SHP77 treated with DMSO at 0.1 percent for 48 hours (cell line): ENCODE data around the gene NSMCE1.

Experiments
- DNase-seq: peaks from one replicate; lab custom pipeline; 2025; lab: John Stamatoyannopoulos, UW

The NSMCE1 gene

DNA sequence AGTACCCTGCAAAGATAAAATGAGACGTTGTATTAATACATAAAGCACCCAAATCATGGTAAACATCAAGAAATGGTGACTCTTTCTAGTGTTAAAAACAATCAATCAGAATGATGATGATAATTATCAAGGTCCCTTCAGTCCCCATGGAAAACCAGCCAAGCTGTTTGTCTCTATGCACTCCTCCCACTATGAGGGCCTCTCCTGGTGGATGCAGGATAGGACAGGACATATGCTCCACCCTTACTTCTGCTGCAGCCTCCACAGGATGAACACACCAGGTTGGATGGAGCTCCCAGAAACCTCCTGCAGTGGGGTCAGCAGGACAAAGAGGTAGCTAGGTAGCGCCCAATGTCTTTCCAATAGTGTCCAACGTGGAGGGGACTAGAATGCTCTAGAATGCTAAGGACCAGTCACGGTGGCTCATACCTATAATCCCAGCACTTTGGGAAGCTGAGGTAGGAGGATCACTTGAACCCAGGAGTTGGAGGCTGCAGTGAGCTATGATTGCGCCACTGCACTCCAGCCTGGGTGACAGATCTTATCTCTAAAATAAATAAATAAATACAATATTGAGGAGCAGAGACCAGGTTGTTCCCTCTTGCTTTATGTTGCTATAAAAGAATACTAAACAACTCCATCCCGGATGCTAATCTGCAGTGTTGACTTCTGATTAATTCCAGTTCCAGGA, 75.1 kb downstream of the NSMCE1 start:
- DNase-seq, result no peak

- no peak for DNase-seq
Observed at GRCh38 chr16:27191352-27191924, 77.1 kb downstream of the NSMCE1 start.

- DNase-seq, result no peak
Observed at GRCh38 chr16:27190316-27190871, 78.2 kb downstream of the NSMCE1 start.

DNA sequence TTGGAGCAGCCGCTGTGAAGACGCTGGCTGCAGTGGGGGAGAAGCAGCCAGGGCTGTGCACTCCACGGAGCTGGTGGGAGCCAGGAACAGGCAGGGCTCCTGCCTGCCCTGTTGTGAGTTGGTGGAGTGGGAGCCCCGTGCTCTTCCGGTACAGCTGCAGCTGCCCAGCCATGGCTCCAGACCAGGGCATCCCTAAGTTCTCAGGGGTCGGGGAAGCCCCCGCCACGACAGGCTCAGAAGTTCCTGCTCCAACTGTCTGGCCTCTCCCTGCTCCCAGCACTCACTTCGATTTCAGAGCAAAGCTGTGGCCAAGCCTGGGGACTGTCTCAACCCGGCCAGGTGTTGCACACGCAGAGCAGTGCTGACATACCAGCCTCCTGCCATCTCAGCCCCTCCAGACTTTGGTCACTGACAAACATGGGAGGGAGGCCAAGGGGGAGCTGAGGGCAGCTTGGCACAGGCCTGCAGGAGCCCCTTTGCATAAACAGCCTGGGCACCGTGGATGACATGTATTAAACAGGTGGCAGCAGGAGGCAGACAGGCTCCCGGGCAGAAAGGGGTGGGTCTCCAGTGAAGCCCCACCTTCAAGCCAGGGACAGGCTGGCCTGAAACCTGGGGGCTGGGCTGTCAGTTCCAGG, 79.1 kb downstream of the NSMCE1 start:
- peak; percentile 31 for DNase-seq

DNA sequence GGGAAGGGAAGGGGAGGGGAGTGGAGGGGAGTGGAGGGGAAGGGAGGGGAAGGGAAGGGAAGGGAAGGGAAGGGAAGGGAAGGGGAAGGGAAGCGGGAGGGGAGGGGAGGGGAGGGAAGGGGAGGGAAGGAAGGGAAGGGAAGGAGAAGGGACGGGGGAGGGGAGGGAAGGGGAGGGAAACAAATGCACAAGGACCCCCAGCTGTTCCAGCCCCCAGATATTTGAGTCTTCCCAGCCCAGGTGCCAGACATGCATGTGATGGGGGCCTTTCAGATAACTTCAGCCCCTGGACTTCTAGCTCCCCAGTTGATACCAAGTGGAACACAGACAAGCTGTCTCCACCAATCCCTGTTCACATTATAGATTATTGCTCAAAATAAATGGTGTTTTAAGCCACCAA, 79.9 kb downstream of the NSMCE1 start:
- DNase-seq, result no peak

GRCh38 chr16:27185776-27186130, 82.8 kb downstream of the NSMCE1 start:
- DNase-seq, result no peak

DNA sequence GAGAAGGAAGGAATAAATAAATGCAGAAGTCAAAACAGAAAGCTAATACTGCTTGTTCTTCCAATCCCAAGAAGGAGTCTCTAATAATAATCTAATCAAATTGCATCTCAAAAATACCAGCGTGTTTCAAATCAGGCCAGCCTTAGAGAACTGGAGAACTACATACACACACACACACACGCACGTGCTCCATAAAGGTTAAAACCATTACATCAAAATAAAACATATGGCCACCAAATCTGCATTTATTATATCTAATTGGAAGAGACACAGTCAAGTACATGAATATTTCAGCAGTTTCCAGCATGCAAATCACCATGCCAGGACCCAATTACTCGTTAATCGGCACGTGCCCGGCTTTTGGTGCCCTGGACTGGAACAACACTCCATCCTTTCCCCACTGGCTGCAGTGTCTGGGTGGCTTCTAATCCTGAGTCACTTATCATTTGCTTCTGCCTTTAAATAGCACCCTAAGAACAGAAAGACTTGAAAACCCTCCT, 85.6 kb downstream of the NSMCE1 start:
- no peak for DNase-seq

DNA sequence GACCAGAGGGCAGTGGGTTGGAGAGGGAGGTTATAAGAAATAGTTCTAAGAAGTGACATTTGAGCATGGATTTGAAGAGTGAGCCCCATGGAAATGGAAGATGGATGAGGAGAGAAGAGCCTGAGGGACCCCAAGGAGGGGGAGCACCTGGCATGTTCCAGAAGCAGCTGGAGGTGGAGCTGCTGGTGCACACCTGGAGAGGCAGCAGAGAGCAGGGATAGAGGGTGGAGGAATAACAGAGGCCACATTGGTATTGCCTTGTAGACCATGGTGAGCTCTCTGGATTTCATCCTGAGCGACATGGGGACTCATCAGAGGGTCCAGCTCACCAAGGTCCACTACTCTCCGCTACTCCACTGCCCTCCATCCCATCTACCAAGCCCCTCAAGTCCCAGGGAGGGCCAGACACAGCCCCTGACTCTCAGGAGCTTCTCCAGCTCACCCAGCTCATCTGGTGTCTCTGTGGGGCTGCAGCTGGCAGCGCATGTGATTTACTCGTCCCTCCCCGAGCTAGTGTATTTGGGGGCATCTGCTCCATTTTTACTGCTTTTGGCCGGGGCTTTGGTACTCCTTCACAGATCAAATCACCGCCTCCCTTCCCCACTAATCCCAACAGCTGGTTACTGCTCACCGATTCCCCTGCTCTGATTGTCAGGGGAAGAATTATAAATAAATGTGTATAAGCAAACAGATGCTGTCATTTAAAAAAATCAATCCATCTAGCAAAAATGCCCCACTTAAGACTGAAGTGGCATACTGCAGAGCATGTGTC, 87.4 kb downstream of the NSMCE1 start:
- peak; percentile 69 for DNase-seq

DNA sequence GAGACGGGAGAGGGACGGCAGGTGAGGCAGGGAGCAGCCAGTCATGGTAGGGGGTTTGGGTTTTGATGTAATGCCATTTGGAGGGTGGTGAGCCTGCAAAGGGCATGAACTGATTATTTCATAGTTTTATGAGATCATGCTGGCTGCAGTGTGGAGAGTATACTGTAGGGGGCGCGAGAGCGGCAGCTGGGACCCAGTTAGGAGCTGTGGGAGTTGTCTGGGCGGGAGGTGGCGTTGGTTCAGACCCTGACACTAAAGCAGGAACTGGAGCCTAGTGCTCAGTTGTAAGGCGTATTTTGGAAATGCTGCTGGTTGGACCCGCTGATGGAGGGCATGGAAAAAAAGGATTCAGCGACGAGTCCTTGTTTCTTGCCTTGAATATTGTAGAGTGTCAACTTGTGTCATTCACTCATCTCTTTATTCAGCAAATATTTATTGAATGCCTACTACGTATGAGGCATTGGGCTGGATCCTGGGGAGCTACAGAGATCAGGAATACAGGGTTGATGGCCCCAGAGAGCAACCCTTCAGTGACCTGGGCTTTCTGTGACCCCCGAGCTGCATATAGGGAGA, 89.0 kb downstream of the NSMCE1 start:
- peak; percentile 62 for DNase-seq

DNA sequence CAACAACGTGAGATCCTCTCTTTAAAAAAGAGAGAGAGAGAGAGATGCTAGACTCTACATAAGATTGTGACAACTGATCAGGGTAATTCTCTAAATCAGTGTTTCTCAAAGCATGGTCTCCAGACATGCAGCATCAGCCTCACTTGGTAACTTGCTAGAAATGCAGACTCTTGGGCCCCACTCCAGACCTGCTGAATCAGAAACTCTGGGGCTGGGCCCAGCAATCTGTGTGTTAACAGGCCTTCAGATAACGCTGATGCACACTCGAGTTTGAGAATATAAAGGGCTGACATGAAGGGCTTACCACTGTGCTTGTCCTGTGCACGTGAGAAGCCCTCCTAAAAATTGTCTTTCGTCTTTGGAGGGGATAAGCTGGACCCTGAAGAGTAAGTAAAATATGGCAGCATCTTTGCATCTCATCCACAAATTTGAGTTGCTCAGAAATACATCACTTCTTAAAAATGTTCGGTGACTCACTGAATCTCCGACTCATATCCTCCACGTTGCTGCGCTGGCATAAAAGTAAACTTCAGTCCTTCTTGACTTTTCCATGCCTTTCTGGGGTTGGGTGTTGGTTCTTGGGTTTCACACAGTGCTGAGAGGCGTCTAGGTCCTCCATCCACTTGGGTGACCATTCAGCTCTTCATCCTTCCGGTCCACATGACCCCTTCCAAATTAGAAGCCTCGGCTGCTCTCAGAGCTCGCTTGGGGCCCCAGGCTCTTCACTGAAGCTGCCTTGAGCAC, 91.4 kb downstream of the NSMCE1 start:
- DNase-seq, result no peak

DNA sequence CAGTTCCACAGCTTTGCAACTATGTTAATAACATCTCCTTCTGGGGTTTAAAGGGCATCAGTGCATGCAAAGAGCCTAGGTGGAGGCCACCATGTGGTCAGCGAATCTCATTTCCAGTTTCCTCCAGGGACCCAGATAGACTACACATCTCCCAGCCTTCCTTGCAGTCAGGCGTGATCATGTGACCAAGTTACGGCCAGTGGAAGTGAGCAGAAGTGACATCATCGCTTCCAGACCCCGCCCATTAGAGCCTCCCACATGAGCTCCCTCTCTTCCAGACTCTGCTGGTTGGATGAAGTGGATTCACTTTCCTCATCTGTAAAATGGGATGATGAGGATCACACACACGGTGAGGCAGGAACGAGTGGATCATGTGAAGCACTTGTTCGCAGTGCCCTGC, 92.7 kb downstream of the NSMCE1 start:
- DNase-seq, result no peak
